Measurements from ENCODE around the gene AK2.

DNA sequence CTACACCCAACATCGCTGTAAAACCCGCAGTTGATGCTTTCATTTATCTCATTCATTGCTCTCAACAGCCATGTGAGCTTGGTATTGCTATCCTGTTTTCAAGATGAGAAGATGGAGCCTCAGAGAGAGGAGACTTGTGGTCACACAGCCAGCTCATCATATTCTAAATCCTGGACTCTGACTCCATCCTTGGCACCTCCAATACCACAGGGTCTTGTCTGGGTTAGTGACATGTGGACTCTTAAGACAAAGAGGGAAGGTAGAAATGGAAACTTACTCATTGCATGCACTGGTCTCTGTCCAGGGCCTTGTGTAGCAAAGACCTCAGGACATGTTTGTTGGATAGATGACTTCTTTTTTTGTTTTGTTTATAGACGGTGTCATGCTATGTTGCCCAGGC, 65.1 kb downstream of the AK2 start:
- TF ChIP-seq, protein P1, sequence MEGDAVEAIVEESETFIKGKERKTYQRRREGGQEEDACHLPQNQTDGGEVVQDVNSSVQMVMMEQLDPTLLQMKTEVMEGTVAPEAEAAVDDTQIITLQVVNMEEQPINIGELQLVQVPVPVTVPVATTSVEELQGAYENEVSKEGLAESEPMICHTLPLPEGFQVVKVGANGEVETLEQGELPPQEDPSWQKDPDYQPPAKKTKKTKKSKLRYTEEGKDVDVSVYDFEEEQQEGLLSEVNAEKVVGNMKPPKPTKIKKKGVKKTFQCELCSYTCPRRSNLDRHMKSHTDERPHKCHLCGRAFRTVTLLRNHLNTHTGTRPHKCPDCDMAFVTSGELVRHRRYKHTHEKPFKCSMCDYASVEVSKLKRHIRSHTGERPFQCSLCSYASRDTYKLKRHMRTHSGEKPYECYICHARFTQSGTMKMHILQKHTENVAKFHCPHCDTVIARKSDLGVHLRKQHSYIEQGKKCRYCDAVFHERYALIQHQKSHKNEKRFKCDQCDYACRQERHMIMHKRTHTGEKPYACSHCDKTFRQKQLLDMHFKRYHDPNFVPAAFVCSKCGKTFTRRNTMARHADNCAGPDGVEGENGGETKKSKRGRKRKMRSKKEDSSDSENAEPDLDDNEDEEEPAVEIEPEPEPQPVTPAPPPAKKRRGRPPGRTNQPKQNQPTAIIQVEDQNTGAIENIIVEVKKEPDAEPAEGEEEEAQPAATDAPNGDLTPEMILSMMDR (IDR thresholded peaks at IDR 0.05; ENCODE audit: low read depth, low read length, poor library complexity, severe bottlenecking), result no peak
- TF ChIP-seq EZH2phosphoT487 (IDR thresholded peaks at IDR 0.05; ENCODE audit: borderline replicate concordance, low read length), result no peak
